OCI-LY1 (cell line): Measurements from ENCODE around the gene REPS2.

Source experiments
- H2AFZ ChIP-seq: fragments of 200-600 bp; sonication (generic), shearing (Covaris generic); 2 replicates; pipeline ENCODE4 v1.6.0; 2014; ENCODE audit warnings: antibody characterized with exemption, mild to moderate bottlenecking, low read length
- H3F3A ChIP-seq: fragments of 200-600 bp; sonication (generic), shearing (Covaris generic); 2 replicates; pipeline ENCODE4 v1.6.0; 2014; ENCODE audit warnings: mild to moderate bottlenecking, antibody characterized with exemption, low read length, moderate library complexity; ENCODE audit not compliant: insufficient read depth
- H3K27ac ChIP-seq: fragments of 200-600 bp; sonication (generic); 2 replicates; pipeline ENCODE4 v1.5.1; 2014; ENCODE audit warnings: low read length, mixed run types, mild to moderate bottlenecking, low read depth; ENCODE audit not compliant: poor library complexity, severe bottlenecking
- H3K27me3 ChIP-seq: fragments of 200-600 bp; sonication (generic); 2 replicates; pipeline ENCODE4 v1.6.0; 2014; ENCODE audit warnings: antibody characterized with exemption, mild to moderate bottlenecking, low read length, moderate library complexity; ENCODE audit not compliant: insufficient read depth
- H3K36me3 ChIP-seq: fragments of 200-600 bp; sonication (generic); 2 replicates; pipeline ENCODE4 v1.6.1; 2014; ENCODE audit warnings: mild to moderate bottlenecking, antibody characterized with exemption, low read length, moderate library complexity, mixed read lengths; ENCODE audit not compliant: insufficient read depth
- H3K4me1 ChIP-seq: fragments of 200-600 bp; sonication (generic); 2 replicates; pipeline ENCODE4 v1.5.1; 2014; ENCODE audit warnings: mild to moderate bottlenecking, low read length, moderate library complexity; ENCODE audit not compliant: insufficient read depth, severe bottlenecking
- H3K4me2 ChIP-seq: fragments of 200-600 bp; sonication (generic), shearing (Covaris generic); 2 replicates; pipeline ENCODE4 v1.6.1; 2014; ENCODE audit warnings: low read length
- H3K4me3 ChIP-seq: fragments of 200-600 bp; sonication (generic); 2 replicates; pipeline ENCODE4 v1.5.1; 2014; ENCODE audit warnings: low read length, low read depth, mild to moderate bottlenecking, mixed read lengths; ENCODE audit not compliant: poor library complexity, severe bottlenecking
- H3K79me2 ChIP-seq: fragments of 200-600 bp; shearing (Covaris generic); 2 replicates; pipeline ENCODE4 v1.6.1; 2016; ENCODE audit warnings: mixed run types, low read length, mixed read lengths; ENCODE audit not compliant: insufficient read depth
- H3K9ac ChIP-seq: fragments of 200-600 bp; sonication (generic), shearing (Covaris generic); 2 replicates; pipeline ENCODE4 v1.6.1; 2014; ENCODE audit warnings: mild to moderate bottlenecking, low read length, mixed read lengths
- H3K9me2 ChIP-seq: fragments of 200-600 bp; sonication (generic), shearing (Covaris generic); 2 replicates; pipeline ENCODE4 v1.6.1; 2014; ENCODE audit warnings: low read depth, mild to moderate bottlenecking, low read length, mixed read lengths
- H3K9me3 ChIP-seq: fragments of 200-600 bp; shearing (Covaris generic); 2 replicates; pipeline ENCODE4 v1.6.1; 2014; ENCODE audit warnings: low read length, mixed read lengths
- H4K20me1 ChIP-seq: fragments of 200-600 bp; sonication (generic), shearing (Covaris generic); 2 replicates; pipeline ENCODE4 v1.6.0; 2016; ENCODE audit warnings: mild to moderate bottlenecking, low read length; ENCODE audit not compliant: insufficient read depth
- EZH2 ChIP-seq: fragments of 200-600 bp; sonication (generic), shearing (Covaris generic); IDR thresholded peaks from 2 replicates; pipeline ENCODE4 v1.8.0; 2017; ENCODE audit warnings: borderline replicate concordance, mixed run types, mild to moderate bottlenecking, antibody characterized with exemption, low read length, moderate library complexity, mixed read lengths
- TF ChIP-seq, protein P1 (sequence below): fragments of 200-600 bp; sonication (generic), shearing (Covaris generic); IDR thresholded peaks from 2 replicates; pipeline ENCODE4 v1.5.1; 2017; ENCODE audit warnings: mild to moderate bottlenecking, antibody characterized with exemption, low read length, moderate library complexity, mixed read lengths

Gene REPS2

DNA sequence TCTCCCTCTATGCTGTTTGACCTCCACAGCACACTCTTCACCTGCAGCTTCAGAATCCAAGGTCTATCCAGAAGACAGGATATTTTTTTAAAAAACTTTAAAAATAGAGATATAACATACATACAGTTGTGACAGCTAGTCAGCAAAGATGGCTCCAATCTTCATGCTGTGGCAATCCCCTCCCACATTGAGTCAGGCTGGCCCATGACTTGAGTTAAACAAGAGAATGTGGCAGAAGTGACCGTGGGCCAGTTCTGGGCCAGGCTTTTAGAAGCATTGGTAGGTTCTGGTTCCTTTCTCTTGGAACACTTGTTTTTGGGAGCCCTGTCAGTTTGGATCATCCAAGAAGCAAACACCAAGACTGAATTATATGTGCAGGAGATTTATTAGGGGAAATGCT lies 36.1 kb upstream of the REPS2 start:
- TF ChIP-seq EZH2, result no peak
- TF ChIP-seq, protein P1, sequence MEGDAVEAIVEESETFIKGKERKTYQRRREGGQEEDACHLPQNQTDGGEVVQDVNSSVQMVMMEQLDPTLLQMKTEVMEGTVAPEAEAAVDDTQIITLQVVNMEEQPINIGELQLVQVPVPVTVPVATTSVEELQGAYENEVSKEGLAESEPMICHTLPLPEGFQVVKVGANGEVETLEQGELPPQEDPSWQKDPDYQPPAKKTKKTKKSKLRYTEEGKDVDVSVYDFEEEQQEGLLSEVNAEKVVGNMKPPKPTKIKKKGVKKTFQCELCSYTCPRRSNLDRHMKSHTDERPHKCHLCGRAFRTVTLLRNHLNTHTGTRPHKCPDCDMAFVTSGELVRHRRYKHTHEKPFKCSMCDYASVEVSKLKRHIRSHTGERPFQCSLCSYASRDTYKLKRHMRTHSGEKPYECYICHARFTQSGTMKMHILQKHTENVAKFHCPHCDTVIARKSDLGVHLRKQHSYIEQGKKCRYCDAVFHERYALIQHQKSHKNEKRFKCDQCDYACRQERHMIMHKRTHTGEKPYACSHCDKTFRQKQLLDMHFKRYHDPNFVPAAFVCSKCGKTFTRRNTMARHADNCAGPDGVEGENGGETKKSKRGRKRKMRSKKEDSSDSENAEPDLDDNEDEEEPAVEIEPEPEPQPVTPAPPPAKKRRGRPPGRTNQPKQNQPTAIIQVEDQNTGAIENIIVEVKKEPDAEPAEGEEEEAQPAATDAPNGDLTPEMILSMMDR, result no peak
- H3K27me3 ChIP-seq, result no peaks in the 10 kb centered on the region
- H3K4me2 ChIP-seq, result no peak overlapping the region
- H3F3A ChIP-seq, result no peaks in the 10 kb centered on the region
- no peak overlapping the region for H3K4me3 ChIP-seq
- no peaks in the 10 kb centered on the region for H3K9me2 ChIP-seq
- no peaks in the 10 kb centered on the region for H3K9me3 ChIP-seq
- H3K36me3 ChIP-seq, result no peaks in the 10 kb centered on the region
- H3K79me2 ChIP-seq, result no peaks in the 10 kb centered on the region
- no peak overlapping the region for H2AFZ ChIP-seq
- H3K4me1 ChIP-seq, result no peaks in the 10 kb centered on the region
- no peak overlapping the region for H3K9ac ChIP-seq
- H4K20me1 ChIP-seq, result no peaks in the 10 kb centered on the region
- H3K27ac ChIP-seq, result no peak overlapping the region

DNA sequence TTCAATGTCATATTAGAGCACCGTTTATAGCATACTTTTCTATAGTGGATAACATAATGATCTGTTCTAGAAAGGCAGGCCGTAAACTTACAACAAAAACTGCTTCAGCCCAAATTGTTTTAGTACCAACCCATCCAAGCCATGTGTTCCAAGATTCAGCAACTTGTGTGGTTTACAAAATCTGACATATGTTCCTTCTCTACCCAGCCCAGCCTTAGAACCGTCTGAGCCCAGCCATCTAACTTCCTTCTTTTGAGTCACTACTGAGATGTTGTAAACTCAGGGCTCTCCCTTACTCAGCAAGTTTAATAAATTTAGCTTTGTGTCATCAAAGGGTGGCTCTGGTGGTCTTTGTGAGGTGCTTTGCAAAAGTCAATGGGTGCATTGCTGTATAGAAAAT lies 32.4 kb upstream of the REPS2 start:
- Histone ChIP-seq H3K79me2 (no peaks in the 10 kb centered on the region), H3K27ac (no peak overlapping the region), H3K4me3 (no peak overlapping the region), H3K9me2 (no peaks in the 10 kb centered on the region), H3K4me2 (no peak overlapping the region), H3K36me3 (no peaks in the 10 kb centered on the region), H3K4me1 (no peaks in the 10 kb centered on the region), H3K9me3 (no peaks in the 10 kb centered on the region), H3K27me3 (no peaks in the 10 kb centered on the region), H4K20me1 (no peaks in the 10 kb centered on the region), H3K9ac (no peak overlapping the region), H2AFZ (no peak overlapping the region), H3F3A (no peaks in the 10 kb centered on the region)
- TF ChIP-seq, protein P1, result no peak
- TF ChIP-seq EZH2, result no peak

DNA sequence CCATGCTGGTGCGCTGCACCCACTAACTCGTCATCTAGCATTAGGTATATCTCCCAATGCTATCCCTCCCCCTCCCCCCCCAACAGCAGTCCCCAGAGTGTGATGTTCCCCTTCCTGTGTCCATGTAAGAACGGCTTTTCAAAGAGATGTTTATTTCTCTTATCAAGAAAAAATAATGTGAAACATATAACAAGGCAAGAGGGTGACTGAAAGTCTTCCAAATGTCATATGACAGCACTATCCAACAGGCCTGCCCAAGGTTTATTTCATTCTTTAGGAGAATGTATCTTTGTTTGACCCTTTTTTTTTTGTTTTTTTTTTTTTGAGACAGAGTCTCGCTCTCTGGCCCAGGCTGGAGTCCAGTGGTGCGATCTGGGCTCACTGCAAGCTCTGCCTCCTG lies 29.9 kb upstream of the REPS2 start:
- H4K20me1 ChIP-seq, result no peaks in the 10 kb centered on the region
- H3F3A ChIP-seq, result no peaks in the 10 kb centered on the region
- H2AFZ ChIP-seq, result no peak overlapping the region
- no peak overlapping the region for H3K4me3 ChIP-seq
- no peaks in the 10 kb centered on the region for H3K36me3 ChIP-seq
- H3K9me3 ChIP-seq, result no peaks in the 10 kb centered on the region
- H3K4me2 ChIP-seq, result no peak overlapping the region
- H3K4me1 ChIP-seq, result no peaks in the 10 kb centered on the region
- H3K79me2 ChIP-seq, result no peaks in the 10 kb centered on the region
- H3K27me3 ChIP-seq, result no peaks in the 10 kb centered on the region
- no peak overlapping the region for H3K27ac ChIP-seq
- no peak overlapping the region for H3K9ac ChIP-seq
- no peaks in the 10 kb centered on the region for H3K9me2 ChIP-seq
- no peak for TF ChIP-seq EZH2
- TF ChIP-seq, protein P1, result no peak
